HG03460 (cell line): Measurements from ENCODE around the gene PSMA7.

ENCODE experiments used
- ATAC-seq: cut with Tn5 transposase; IDR thresholded peaks from one replicate; pipeline ENCODE4 v1.9.1; 2021; ENCODE audit not compliant: unreplicated experiment

PSMA7 gene

DNA sequence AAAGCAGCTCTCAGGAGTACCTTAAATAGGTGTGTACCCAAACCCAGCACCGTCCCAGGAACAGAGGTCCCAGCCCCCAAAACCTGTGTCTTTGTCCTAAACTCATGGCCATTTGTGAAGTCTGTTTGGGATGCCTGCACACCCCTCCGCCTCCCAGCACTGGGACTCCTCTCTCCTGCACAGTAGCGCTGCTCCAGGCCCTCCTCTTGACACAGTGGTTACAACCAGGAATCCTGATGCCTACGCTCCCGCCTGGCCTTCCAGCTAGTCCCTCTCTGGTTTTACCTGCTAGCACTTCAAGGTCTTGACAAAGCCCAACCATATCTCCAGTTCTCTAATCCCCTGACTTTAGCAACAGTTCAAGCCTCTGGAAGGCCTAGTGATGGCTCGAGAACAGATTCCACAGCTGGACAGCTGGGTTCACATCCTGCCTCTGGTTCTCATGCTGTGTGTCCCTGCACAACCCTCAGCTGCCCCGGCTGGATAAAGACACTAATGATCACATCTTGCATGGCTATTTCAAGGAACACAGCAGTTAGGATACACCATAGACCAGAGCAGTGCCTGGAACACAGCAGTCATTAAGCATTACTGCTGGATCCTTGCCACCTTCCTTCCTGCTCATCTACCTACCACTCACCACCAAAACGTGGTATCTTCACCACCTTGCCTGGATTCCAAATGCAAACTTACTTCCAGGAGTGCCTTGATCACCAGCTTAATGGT lies 5.6 kb downstream of the PSMA7 start:
- ATAC-seq: no peak

DNA sequence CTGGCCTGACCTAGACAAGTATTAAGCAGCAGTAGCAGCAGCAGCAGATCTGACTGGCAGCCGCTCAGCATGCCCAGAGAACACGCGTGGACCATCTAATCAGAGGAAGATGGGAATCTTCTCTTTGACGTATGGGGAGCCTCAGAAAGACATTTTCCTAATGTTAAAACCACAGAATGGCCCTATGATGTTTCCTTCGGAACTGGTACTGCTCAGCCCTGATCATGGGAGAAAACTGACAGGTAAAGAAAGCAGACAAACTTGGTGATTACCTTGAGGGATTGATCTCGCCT lies 6.2 kb downstream of the PSMA7 start:
- no peak for ATAC-seq

- no peak for ATAC-seq
These were observed 6.7 kb downstream of the PSMA7 start for GRCh38 chr20:62136283-62137091.

GRCh38 chr20:62135573-62136266 lies 7.5 kb downstream of the PSMA7 start:
- no peak for ATAC-seq

- no peak for ATAC-seq
These were observed 8.4 kb downstream of the PSMA7 start for GRCh38 chr20:62134735-62135231.

DNA sequence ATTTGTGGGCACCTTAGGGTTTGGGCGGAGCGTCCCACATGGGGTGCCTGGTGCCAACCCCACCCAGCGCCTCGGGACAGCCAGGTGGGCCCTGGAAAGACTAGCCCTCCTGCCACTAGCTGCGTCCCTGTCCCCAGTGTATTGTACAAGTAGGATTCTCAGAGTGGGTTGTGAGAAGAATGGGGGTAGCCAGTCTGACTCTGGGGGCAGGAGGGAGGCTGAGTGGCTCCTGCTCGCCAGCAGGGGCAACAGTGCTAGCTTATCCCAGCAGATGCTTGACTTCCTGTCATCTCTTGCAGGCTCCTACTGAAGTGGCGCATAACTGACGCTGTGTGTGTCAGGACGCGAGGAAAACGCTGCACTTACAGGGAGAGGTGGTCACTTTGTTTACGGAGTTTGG lies 9.3 kb downstream of the PSMA7 start:
- no peak for ATAC-seq

DNA sequence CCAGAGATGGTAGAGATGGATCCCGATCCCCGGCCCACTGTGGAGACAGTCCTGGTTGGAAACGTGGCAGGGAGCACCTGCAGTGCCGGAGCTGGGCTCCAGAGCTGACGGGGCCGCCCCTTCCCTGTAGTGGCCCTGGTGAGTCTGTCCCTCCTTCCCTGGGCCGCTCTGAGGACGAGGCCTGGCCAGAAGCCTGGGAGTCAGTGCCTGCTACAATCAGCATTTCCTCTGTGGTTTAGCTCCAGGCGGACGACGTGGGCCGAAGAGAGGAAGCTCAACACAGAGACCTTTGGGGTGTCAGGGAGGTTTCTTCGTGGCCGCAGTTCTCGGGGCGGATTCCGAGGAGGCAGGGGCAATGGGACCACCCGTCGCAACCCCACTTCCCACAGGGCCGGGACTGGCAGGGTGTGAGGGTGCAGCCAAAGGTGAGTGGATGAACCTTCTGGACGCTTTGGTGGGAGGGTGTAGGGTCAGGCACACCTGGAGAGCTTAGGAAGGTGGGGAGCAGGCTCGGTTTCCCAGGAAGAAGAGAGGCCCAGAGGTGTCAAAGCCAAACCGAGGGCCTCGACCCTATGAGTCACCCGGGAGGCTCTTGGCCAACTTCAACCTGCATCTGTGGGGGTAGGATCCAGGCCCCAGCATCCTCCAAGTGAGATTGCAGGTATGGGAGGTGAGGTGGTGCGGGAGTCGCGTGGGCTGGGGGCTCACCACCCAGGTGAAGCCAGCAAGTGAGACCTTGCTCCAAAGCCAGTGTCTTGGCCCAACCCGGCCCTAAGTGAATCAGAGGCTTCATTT lies 9.9 kb downstream of the PSMA7 start:
- no peak for ATAC-seq

GRCh38 chr20:62132421-62132820 lies 10.8 kb downstream of the PSMA7 start:
- ATAC-seq: no peak

GRCh38 chr20:62131560-62132320 lies 11.5 kb downstream of the PSMA7 start:
- no peak for ATAC-seq

- no peak for ATAC-seq
These were observed 13.3 kb downstream of the PSMA7 start for GRCh38 chr20:62129731-62130531.

- no peak for ATAC-seq
These were observed 14.7 kb downstream of the PSMA7 start for GRCh38 chr20:62128502-62128901.

DNA sequence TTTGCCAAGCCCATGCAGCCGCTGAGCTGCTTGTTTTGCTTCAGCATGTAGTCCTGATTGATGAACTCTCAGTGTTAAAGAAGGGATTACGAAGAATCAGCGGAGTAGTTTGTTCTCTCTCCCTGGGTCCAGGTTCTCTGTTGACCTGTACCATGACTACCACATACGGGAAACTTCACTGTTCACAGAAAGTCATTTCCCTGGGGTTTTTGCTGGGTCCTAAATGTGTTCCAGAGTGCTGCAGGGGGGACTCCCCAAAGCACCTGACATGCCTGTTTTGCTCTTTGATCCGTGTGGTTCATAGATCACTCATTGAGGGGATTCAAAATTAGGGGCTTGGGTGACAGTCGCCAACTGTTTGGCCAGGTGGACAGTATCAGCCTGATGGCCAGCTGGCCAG lies 15.4 kb downstream of the PSMA7 start:
- no peak for ATAC-seq

GRCh38 chr20:62126141-62126540 lies 17.1 kb downstream of the PSMA7 start:
- no peak for ATAC-seq

- no peak for ATAC-seq
These were observed 19.6 kb downstream of the PSMA7 start for GRCh38 chr20:62123450-62124118.

GRCh38 chr20:62122654-62123449 lies 20.3 kb downstream of the PSMA7 start:
- ATAC-seq: peak; percentile 18

DNA sequence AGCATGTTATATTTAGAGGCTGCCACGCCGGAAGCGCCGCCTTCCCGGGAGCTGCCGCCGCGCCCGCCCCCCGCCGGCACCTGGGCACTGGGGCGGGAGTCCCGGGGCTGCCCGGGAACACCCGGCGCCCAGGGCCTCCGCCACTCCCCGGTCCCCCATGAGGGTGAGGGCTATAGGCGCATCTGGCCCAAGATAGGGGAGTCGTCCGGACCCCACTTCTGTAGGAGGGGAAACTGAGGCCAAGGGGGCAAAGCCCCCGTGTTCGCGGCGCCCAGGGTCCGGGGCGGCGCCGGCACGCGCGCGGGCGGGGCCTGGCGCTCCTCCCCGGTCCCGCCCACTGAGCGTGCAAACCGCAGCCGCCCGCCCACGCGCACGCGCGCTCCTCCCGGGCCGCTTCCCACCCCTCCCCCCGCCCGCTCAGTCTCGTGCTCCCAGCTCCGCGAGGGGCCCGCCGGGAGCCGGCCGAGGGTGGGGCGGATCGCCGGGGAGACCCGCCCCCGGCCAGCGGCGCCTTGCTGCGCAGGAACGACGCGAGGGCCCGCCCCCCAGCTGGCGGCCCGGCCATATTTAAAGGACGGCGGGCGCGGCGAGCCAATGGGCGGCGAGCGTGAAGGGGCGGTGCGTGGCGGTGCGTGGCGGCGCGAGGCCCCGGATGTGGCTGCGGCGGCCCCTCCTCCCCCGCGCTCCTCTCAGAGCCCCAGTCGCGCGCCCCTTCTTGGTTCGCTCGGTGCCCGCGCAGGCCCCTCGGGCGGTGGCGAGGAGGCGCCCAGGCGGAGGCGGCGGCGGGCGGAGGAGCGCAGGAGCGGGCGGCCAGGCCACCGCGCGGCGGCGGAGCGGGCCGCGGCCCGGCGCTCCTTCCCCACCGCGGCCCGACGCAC lies 21.2 kb downstream of the PSMA7 start, which contains the start of gene LSM14B:
Gene LSM14B, plus strand, starts transcription at position 700 of the 878 bp plus-strand sequence. CDS start 192 bp downstream, outside the sequence.
- ATAC-seq: peak; percentile 61
